Neuronal stem cell (in vitro differentiated cells): ENCODE measurements around the gene ATP1B3.

Experiments
- DNase-seq: peaks from one replicate; pipeline ENCODE4 v3.0.0-alpha.2; 2013; ENCODE audit warnings: low spot score
- H2AFZ ChIP-seq: one replicate; pipeline ENCODE4 v1.6.1; 2013; ENCODE audit warnings: mild to moderate bottlenecking, low read length, inconsistent platforms
- H2AK5ac ChIP-seq: 2 replicates; pipeline ENCODE4 v1.6.1; 2013; ENCODE audit warnings: low read depth, mild to moderate bottlenecking, inconsistent platforms, low read length, moderate library complexity, mixed read lengths
- H2BK120ac ChIP-seq: 2 replicates; pipeline ENCODE4 v1.6.1; 2013; ENCODE audit warnings: low read depth, mild to moderate bottlenecking, inconsistent platforms, low read length, moderate library complexity, mixed read lengths
- H2BK12ac ChIP-seq: one replicate; pipeline ENCODE4 v1.6.1; 2013; ENCODE audit warnings: low read length, inconsistent platforms
- H2BK15ac ChIP-seq: 2 replicates; pipeline ENCODE4 v1.6.1; 2013; ENCODE audit warnings: mild to moderate bottlenecking, low read length, inconsistent platforms, mixed read lengths
- H2BK5ac ChIP-seq: one replicate; pipeline ENCODE4 v1.6.1; 2013; ENCODE audit warnings: inconsistent platforms, mild to moderate bottlenecking, low read length, moderate library complexity
- H3K14ac ChIP-seq: one replicate; pipeline ENCODE4 v1.6.1; 2013; ENCODE audit warnings: low read length, inconsistent platforms
- H3K18ac ChIP-seq: 2 replicates; pipeline ENCODE4 v1.6.1; 2013; ENCODE audit warnings: low read length, inconsistent platforms
- H3K23ac ChIP-seq: 2 replicates; pipeline ENCODE4 v1.6.1; 2013; ENCODE audit warnings: low read depth, mild to moderate bottlenecking, mixed read lengths, low read length, inconsistent platforms; ENCODE audit not compliant: poor library complexity
- H3K27ac ChIP-seq: replicated peaks from 3 replicates; pipeline ENCODE4 v1.5.1; 2013; ENCODE audit warnings: low read length, inconsistent platforms
- H3K27me3 ChIP-seq, 3 experiments: 2 replicates each; pipeline ENCODE4 v1.6.1; 2013; ENCODE audit warnings: low read length in 3 of 3, mild to moderate bottlenecking in 2 of 3, inconsistent platforms in 1 of 3, low read depth in 1 of 3, mixed read lengths in 1 of 3, moderate library complexity in 1 of 3; ENCODE audit not compliant: control insufficient read depth in 3 of 3, insufficient read depth in 3 of 3
- H3K36me3 ChIP-seq, 2 donors: replicated peaks in 1 of 2; 2 replicates each; pipeline ENCODE4 v1.6.1; 2013; ENCODE audit warnings: low read length in 2 of 2; ENCODE audit not compliant: control insufficient read depth in 2 of 2, insufficient read depth in 2 of 2
- H3K4ac ChIP-seq: 2 replicates; pipeline ENCODE4 v1.6.1; 2013; ENCODE audit warnings: inconsistent platforms, mild to moderate bottlenecking, low read length, moderate library complexity
- H3K4me1 ChIP-seq, 2 donors: 1 replicate in 1 of 2; 2 replicates in 1 of 2; pipeline ENCODE4 v1.6.1; 2013; ENCODE audit warnings: low read length in 2 of 2, low read depth in 1 of 2; ENCODE audit not compliant: control insufficient read depth in 2 of 2, insufficient read depth in 1 of 2
- H3K4me2 ChIP-seq: one replicate; pipeline ENCODE4 v1.6.1; 2013; ENCODE audit warnings: mild to moderate bottlenecking, low read length, inconsistent platforms; ENCODE audit not compliant: insufficient read depth, poor library complexity, severe bottlenecking
- H3K4me3 ChIP-seq, 2 donors: 2 replicates each; pipeline ENCODE4 v1.5.1; 2013; ENCODE audit warnings: low read length in 2 of 2, mild to moderate bottlenecking in 2 of 2, inconsistent platforms in 1 of 2, moderate library complexity in 1 of 2
- H3K79me1 ChIP-seq: one replicate; pipeline ENCODE4 v1.6.1; 2013; ENCODE audit warnings: low read depth, mild to moderate bottlenecking, inconsistent platforms, low read length, moderate library complexity
- H3K9ac ChIP-seq: one replicate; pipeline ENCODE4 v1.6.1; 2013; ENCODE audit warnings: mild to moderate bottlenecking, low read depth, low read length, inconsistent platforms; ENCODE audit not compliant: poor library complexity
- H3K9me3 ChIP-seq, 2 donors: replicated peaks in 1 of 2; 2 replicates each; pipeline versions ENCODE3 to v1.6.1; 2013; ENCODE audit warnings: low read length in 2 of 2, mild to moderate bottlenecking in 2 of 2, inconsistent platforms in 1 of 2, low read depth in 1 of 2, mixed read lengths in 1 of 2, moderate library complexity in 1 of 2; ENCODE audit not compliant: control insufficient read depth in 2 of 2, insufficient read depth in 1 of 2
- H4K8ac ChIP-seq: one replicate; pipeline ENCODE4 v1.6.1; 2013; ENCODE audit warnings: low read depth, mild to moderate bottlenecking, inconsistent platforms, low read length, moderate library complexity
- H4K91ac ChIP-seq: one replicate; pipeline ENCODE4 v1.6.1; 2013; ENCODE audit warnings: low read length, low read depth, mild to moderate bottlenecking, inconsistent platforms; ENCODE audit not compliant: poor library complexity
- WGBS, 2 donors: extraction: QIAGEN DNeasy Blood & Tissue Kit; methylation state at CpG; one replicate each; pipeline ENCODE4 v1.1.7; 2013; ENCODE audit warnings: missing lambda C conversion rate in 2 of 2, mixed read lengths in 1 of 2; ENCODE audit not compliant: insufficient read length in 2 of 2, insufficient replicate concordance in 1 of 2; ENCODE audit errors: extremely low coverage in 2 of 2; 5-methylcytosine and 5-hydroxymethylcytosine counted together

The ATP1B3 gene

DNA sequence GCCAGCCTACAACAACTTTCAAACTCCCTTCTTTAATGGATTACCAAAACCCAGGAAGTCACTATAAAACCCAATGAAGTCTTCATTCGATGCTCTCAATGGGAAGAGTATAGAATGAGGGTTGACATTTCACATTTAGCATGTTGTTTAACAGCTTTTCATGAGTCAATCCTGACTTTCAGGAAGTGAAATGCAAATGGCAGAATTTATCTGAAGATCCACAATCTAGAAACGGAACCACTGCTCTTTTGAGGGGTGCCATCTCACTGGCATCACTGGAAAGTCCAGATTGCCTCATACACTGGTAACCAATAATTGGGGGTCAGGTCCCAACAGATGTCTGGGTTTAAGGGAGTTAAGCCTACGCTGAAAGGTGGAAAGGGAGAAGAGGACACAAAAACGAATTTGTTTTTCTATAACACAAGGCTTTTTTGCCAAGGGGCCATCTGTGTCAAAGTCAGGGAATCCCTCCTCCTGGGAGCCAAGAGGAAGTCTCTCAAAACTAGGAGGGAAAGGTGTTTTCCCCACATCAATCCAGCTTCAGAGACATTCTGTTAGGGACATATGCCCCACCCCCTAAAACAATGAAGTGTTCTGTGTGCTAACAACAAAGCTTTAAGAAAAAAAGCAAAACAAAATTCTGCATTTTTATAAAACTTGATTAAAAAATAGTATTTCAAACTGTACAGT is 12.0 kb upstream of the ATP1B3 start:
- no peak overlapping the region for H3K14ac ChIP-seq
- no peak overlapping the region for H2BK120ac ChIP-seq
- H3K23ac ChIP-seq, result no peak overlapping the region
- no peak overlapping the region for H3K9ac ChIP-seq
- no peak overlapping the region for H4K8ac ChIP-seq
- H3K4me3 ChIP-seq, result no peak overlapping the region
- no peak overlapping the region for H3K27ac ChIP-seq
- WGBS, 2 donors, result no CpG with 5 or more reads among the region's 4 CpGs
- no peak overlapping the region for H3K18ac ChIP-seq
- no peaks in the 10 kb centered on the region for H3K9me3 ChIP-seq
- H3K4me2 ChIP-seq, result no peak overlapping the region
- H3K36me3 ChIP-seq, result no peaks in the 10 kb centered on the region
- H3K4ac ChIP-seq, result no peak overlapping the region
- no peak for DNase-seq
- peaks cover 0 to 2% of the 10 kb centered on the region in 2 donors for H3K4me1 ChIP-seq
- H2AFZ ChIP-seq, result no peak overlapping the region
- H2BK12ac ChIP-seq, result no peak overlapping the region
- H3K79me1 ChIP-seq, result no peaks in the 10 kb centered on the region
- H2BK5ac ChIP-seq, result no peak overlapping the region
- H2BK15ac ChIP-seq, result no peak overlapping the region
- H2AK5ac ChIP-seq, result no peak overlapping the region
- peaks cover 0 to 4% (median 0%) of the 10 kb centered on the region in 3 experiments for H3K27me3 ChIP-seq
- H4K91ac ChIP-seq, result no peak overlapping the region

GRCh38 chr3:141865101-141865500 is 11.3 kb upstream of the ATP1B3 start:
- Histone ChIP-seq H3K36me3 (no peaks in the 10 kb centered on the region), H2BK12ac (no peak overlapping the region), H3K4me2 (no peak overlapping the region), H4K8ac (no peak overlapping the region), H3K18ac (no peak overlapping the region), H3K23ac (no peak overlapping the region), H2BK120ac (no peak overlapping the region), H3K9me3 (no peaks in the 10 kb centered on the region), H2AK5ac (no peak overlapping the region), H2AFZ (no peak overlapping the region), H3K27ac (no peak overlapping the region), H3K79me1 (no peaks in the 10 kb centered on the region), H3K4ac (no peak overlapping the region), H4K91ac (no peak overlapping the region), H3K14ac (no peak overlapping the region), H3K9ac (no peak overlapping the region), H2BK5ac (no peak overlapping the region), H3K4me3 (no peak overlapping the region), H2BK15ac (no peak overlapping the region), H3K4me1 (no peaks in the 10 kb centered on the region), H3K27me3 (peaks cover 0 to 10% (median 0%) of the 10 kb centered on the region in 3 experiments)
- DNase-seq, result no peak
- WGBS, 2 donors, result no CpG with 5 or more reads among the region's 9 CpGs

DNA sequence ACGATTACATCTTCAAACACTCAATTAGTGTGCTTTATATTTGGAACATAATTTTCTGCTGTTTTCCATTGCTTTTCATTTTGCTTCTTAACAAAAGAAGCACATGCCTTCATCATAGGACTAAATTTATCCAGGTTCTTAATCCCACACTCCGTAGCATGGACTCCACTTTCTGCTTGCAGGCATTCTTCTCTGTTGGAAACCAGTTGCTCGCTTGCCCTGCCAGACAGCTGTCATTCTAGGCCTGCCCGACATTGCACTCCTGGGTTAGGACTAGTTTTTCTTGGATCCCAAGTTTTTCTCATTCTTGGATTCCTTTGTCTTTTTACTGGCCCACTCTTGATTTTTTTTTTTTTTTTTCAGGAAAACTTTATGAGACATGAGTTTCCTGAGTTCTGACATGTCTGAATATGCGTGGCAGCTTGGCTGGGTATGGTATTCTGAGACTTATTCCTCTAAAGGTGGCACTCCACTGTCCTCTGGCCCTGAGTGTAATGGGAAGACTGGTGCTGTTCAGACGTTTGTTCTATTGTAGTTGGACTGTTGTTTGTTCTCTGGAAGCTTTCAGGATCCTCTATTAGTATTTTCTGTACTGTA is 6.3 kb upstream of the ATP1B3 start:
- Histone ChIP-seq H3K36me3 (no peaks in the 10 kb centered on the region), H3K18ac (no peak overlapping the region), H3K9me3 (no peaks in the 10 kb centered on the region), H2AFZ (no peak overlapping the region), H3K4me1 (no peaks in the 10 kb centered on the region), H3K27me3 (peaks cover 0 to 11% (median 0%) of the 10 kb centered on the region in 3 experiments), H2AK5ac (no peak overlapping the region), H4K8ac (no peak overlapping the region), H2BK12ac (no peak overlapping the region), H2BK120ac (no peak overlapping the region), H4K91ac (no peak overlapping the region), H3K23ac (no peak overlapping the region), H3K4me3 (no peak overlapping the region), H3K79me1 (no peaks in the 10 kb centered on the region), H3K27ac (no peak overlapping the region), H2BK5ac (no peak overlapping the region), H3K9ac (no peak overlapping the region), H3K14ac (no peak overlapping the region), H3K4ac (no peak overlapping the region), H3K4me2 (no peak overlapping the region), H2BK15ac (no peak overlapping the region)
- no CpG with 5 or more reads among the region's 6 CpGs for WGBS, 2 donors
- DNase-seq, result no peak

GRCh38 chr3:141875374-141875892 is 1.0 kb upstream of the ATP1B3 start:
- Histone ChIP-seq H3K27ac (peak overlapping the region; percentile 96), H3K18ac (no peak overlapping the region), H3K4me1 (peaks cover 0 to 5% of the 10 kb centered on the region in 2 donors), H3K4ac (no peak overlapping the region), H3K4me2 (peak overlapping the region; percentile 52), H3K23ac (no peak overlapping the region), H2BK15ac (no peak overlapping the region), H3K9me3 (no peaks in the 10 kb centered on the region), H3K4me3 (peak overlapping the region; percentile 92 to 99), H2AK5ac (no peak overlapping the region), H3K14ac (no peak overlapping the region), H2BK120ac (no peak overlapping the region), H4K8ac (no peak overlapping the region), H2BK12ac (no peak overlapping the region), H3K27me3 (peaks cover 0 to 2% (median 0%) of the 10 kb centered on the region in 3 experiments), H3K9ac (no peak overlapping the region), H3K36me3 (peaks cover 0 to 7% of the 10 kb centered on the region in 2 donors), H2AFZ (peak overlapping the region; percentile 96), H4K91ac (no peak overlapping the region), H3K79me1 (peaks cover 4% of the 10 kb centered on the region), H2BK5ac (no peak overlapping the region)
- DNase-seq, result peak; percentile 79
- no CpG with 5 or more reads among the region's 19 CpGs for WGBS, 2 donors
